ENCODE measurements around the gene FSTL4. TPM values are rescaled to one million over a fixed set of nuclear protein-coding genes. Genes with fewer than 3 reads are reported as not detected.

Gene FSTL4
- total and polyA plus RNA-seq, 4 donors = 0.02 to 0.18 TPM; not detected in 2

DNA sequence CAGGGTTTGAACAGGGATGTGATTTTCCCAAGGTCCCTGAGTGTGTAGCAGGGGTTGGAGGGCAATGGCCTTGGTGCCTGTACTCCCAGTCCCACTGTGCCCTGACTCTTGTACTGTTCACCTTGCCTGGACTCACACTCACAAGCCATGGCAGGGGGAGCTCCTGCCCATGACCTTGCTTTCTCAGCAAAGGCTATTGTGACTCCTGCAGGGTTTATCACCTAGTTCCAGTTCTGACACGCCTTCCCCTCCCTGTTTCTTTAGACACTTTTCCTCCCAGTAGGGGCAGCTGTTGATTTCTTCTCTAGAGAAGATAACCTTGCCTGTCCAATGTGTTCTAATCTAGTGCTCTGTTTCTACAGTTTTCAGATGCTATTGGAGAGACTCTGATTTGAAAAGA lies 139.5 kb downstream of the FSTL4 start:
- TF ChIP-seq NR2F2 (IDR thresholded peaks at IDR 0.05) (no peak), RXRA (IDR thresholded peaks at IDR 0.05) (peak; percentile 41 to 44), HNF4A (conservative IDR thresholded peaks at IDR 0.05) (peak in 1 of 2 donors; percentile 46)
- Histone ChIP-seq H3K36me3 (ENCODE audit: control insufficient read depth in 4 of 4, insufficient read depth in 3 of 4, low read depth in 1 of 4, low read length in 3 of 4) (no peaks in the 10 kb centered on the region), H3K4me3 (ENCODE audit: low read depth in 1 of 3, low read length in 3 of 3) (no peak overlapping the region), H3K9me3 (ENCODE audit: control insufficient read depth in 4 of 4, low read length in 3 of 4) (no peaks in the 10 kb centered on the region), H3K27ac (ENCODE audit: low read depth in 1 of 2, low read length in 2 of 2) (no peak overlapping the region), H3K9ac (ENCODE audit: low read depth in 1 of 2, low read length in 2 of 2) (no peak overlapping the region), H3K4me1 (ENCODE audit: control insufficient read depth in 4 of 4, insufficient read depth in 4 of 4, low read length in 3 of 4) (no peaks in the 10 kb centered on the region), H3K27me3 (ENCODE audit: control insufficient read depth in 4 of 4, insufficient read depth in 4 of 4, low read length in 3 of 4) (no peaks in the 10 kb centered on the region)
- DNase-seq (ENCODE audit: low spot score) = no peak
- 90% methylated on average over 1 of the region's 1 CpG for WGBS

GRCh38 chr5:133471699-133472098 lies 140.6 kb downstream of the FSTL4 start:
- no peak for TF ChIP-seq FOXA1 (IDR thresholded peaks at IDR 0.05)
- no peak for TF ChIP-seq HNF4G (IDR thresholded peaks at IDR 0.05)
- TF ChIP-seq NR2F2 (IDR thresholded peaks at IDR 0.05) = no peak
- no peak for TF ChIP-seq TAF1 (conservative IDR thresholded peaks at IDR 0.05)
- TF ChIP-seq FOXA2 (IDR thresholded peaks at IDR 0.05) = no peak
- TF ChIP-seq JUND (IDR thresholded peaks at IDR 0.05) = no peak
- TF ChIP-seq GABPA (IDR thresholded peaks at IDR 0.05 in 1 of 2, conservative IDR thresholded peaks at IDR 0.05 in 1 of 2) = no peak
- Histone ChIP-seq H3K27me3 (ENCODE audit: control insufficient read depth in 4 of 4, insufficient read depth in 4 of 4, low read length in 3 of 4) (no peaks in the 10 kb centered on the region), H3K9ac (ENCODE audit: low read depth in 1 of 2, low read length in 2 of 2) (no peak overlapping the region), H3K27ac (ENCODE audit: low read depth in 1 of 2, low read length in 2 of 2) (no peak overlapping the region), H3K4me3 (ENCODE audit: low read depth in 1 of 3, low read length in 3 of 3) (no peak overlapping the region), H3K9me3 (ENCODE audit: control insufficient read depth in 4 of 4, low read length in 3 of 4) (no peaks in the 10 kb centered on the region), H3K36me3 (ENCODE audit: control insufficient read depth in 4 of 4, insufficient read depth in 3 of 4, low read depth in 1 of 4, low read length in 3 of 4) (no peaks in the 10 kb centered on the region), H3K4me1 (ENCODE audit: control insufficient read depth in 4 of 4, insufficient read depth in 4 of 4, low read length in 3 of 4) (no peaks in the 10 kb centered on the region)
- 91% methylated on average over 3 of the region's 3 CpGs for WGBS
- no peak for DNase-seq (ENCODE audit: low spot score)

DNA sequence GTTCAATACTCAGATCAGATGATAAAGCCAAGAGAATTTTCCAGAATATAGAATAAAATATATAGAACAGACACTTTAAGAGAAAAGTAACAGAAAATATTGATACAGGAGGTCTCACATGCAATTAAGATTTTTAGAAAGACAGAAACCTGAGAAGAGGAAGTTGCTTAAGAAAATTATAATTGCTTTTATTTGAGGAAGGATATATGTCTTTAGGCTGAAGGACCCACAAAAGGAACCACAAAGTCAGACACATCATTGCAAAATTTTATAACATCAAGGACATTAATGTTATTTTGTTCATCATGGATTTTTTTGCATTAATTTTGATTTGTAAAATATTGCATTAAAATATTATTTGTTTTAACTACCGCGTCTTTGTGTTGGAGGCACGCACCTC lies 141.5 kb downstream of the FSTL4 start:
- Histone ChIP-seq H3K9ac (ENCODE audit: low read depth in 1 of 2, low read length in 2 of 2) (no peak overlapping the region), H3K4me3 (ENCODE audit: low read depth in 1 of 3, low read length in 3 of 3) (no peak overlapping the region), H3K9me3 (ENCODE audit: control insufficient read depth in 4 of 4, low read length in 3 of 4) (no peaks in the 10 kb centered on the region), H3K4me1 (ENCODE audit: control insufficient read depth in 4 of 4, insufficient read depth in 4 of 4, low read length in 3 of 4) (no peaks in the 10 kb centered on the region), H3K36me3 (ENCODE audit: control insufficient read depth in 4 of 4, insufficient read depth in 3 of 4, low read depth in 1 of 4, low read length in 3 of 4) (no peaks in the 10 kb centered on the region), H3K27ac (ENCODE audit: low read depth in 1 of 2, low read length in 2 of 2) (no peak overlapping the region), H3K27me3 (ENCODE audit: control insufficient read depth in 4 of 4, insufficient read depth in 4 of 4, low read length in 3 of 4) (no peaks in the 10 kb centered on the region)
- DNase-seq (ENCODE audit: low spot score) = no peak
- TF ChIP-seq HNF4G (IDR thresholded peaks at IDR 0.05) (no peak), RAD21 (IDR thresholded peaks at IDR 0.05) (no peak)
- TF ChIP-seq, protein P1, sequence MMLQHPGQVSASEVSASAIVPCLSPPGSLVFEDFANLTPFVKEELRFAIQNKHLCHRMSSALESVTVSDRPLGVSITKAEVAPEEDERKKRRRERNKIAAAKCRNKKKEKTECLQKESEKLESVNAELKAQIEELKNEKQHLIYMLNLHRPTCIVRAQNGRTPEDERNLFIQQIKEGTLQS (IDR thresholded peaks at IDR 0.05) = no peak
- WGBS = 98% methylated on average over 3 of the region's 3 CpGs

- DNase-seq (ENCODE audit: low spot score) = no peak
- Histone ChIP-seq H3K36me3 (ENCODE audit: control insufficient read depth in 4 of 4, insufficient read depth in 3 of 4, low read depth in 1 of 4, low read length in 3 of 4) (no peaks in the 10 kb centered on the region), H3K9ac (ENCODE audit: low read depth in 1 of 2, low read length in 2 of 2) (no peak overlapping the region), H3K27me3 (ENCODE audit: control insufficient read depth in 4 of 4, insufficient read depth in 4 of 4, low read length in 3 of 4) (no peaks in the 10 kb centered on the region), H3K4me1 (ENCODE audit: control insufficient read depth in 4 of 4, insufficient read depth in 4 of 4, low read length in 3 of 4) (no peaks in the 10 kb centered on the region), H3K4me3 (ENCODE audit: low read depth in 1 of 3, low read length in 3 of 3) (no peak overlapping the region), H3K27ac (ENCODE audit: low read depth in 1 of 2, low read length in 2 of 2) (no peak overlapping the region), H3K9me3 (ENCODE audit: control insufficient read depth in 4 of 4, low read length in 3 of 4) (no peaks in the 10 kb centered on the region)
- WGBS = 77% methylated on average over 7 of the region's 7 CpGs
- TF ChIP-seq, protein P2, sequence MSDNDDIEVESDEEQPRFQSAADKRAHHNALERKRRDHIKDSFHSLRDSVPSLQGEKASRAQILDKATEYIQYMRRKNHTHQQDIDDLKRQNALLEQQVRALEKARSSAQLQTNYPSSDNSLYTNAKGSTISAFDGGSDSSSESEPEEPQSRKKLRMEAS (IDR thresholded peaks at IDR 0.05) = no peak
- TF ChIP-seq HNF4G (IDR thresholded peaks at IDR 0.05) (no peak), HNF4A (conservative IDR thresholded peaks at IDR 0.05) (no peak), FOXA2 (IDR thresholded peaks at IDR 0.05) (no peak), FOXA1 (IDR thresholded peaks at IDR 0.05) (no peak), REST (IDR thresholded peaks at IDR 0.05) (no peak), TAF1 (conservative IDR thresholded peaks at IDR 0.05) (no peak), EGR1 (IDR thresholded peaks at IDR 0.05; ENCODE audit: low read depth in 2 of 2) (no peak), YY1 (IDR thresholded peaks at IDR 0.05) (no peak), RAD21 (IDR thresholded peaks at IDR 0.05) (no peak), JUND (IDR thresholded peaks at IDR 0.05) (no peak), GABPA (IDR thresholded peaks at IDR 0.05 in 1 of 2, conservative IDR thresholded peaks at IDR 0.05 in 1 of 2) (no peak), NR2F2 (IDR thresholded peaks at IDR 0.05) (no peak), RXRA (IDR thresholded peaks at IDR 0.05) (no peak)
- TF ChIP-seq, protein P3, sequence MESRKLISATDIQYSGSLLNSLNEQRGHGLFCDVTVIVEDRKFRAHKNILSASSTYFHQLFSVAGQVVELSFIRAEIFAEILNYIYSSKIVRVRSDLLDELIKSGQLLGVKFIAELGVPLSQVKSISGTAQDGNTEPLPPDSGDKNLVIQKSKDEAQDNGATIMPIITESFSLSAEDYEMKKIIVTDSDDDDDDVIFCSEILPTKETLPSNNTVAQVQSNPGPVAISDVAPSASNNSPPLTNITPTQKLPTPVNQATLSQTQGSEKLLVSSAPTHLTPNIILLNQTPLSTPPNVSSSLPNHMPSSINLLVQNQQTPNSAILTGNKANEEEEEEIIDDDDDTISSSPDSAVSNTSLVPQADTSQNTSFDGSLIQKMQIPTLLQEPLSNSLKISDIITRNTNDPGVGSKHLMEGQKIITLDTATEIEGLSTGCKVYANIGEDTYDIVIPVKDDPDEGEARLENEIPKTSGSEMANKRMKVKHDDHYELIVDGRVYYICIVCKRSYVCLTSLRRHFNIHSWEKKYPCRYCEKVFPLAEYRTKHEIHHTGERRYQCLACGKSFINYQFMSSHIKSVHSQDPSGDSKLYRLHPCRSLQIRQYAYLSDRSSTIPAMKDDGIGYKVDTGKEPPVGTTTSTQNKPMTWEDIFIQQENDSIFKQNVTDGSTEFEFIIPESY (IDR thresholded peaks at IDR 0.05) = no peak
- TF ChIP-seq, protein P1 (IDR thresholded peaks at IDR 0.05) = no peak
Measured at GRCh38 chr5:133469846-133470245, 142.5 kb downstream of the FSTL4 start.

All from liver (tissue), 9 donors.